GM12801 (cell line): ENCODE measurements around the gene SPDL1.

ENCODE experiments used
- TF ChIP-seq, protein P1 (sequence below): IDR thresholded peaks from one replicate; pipeline ENCODE4 v1.5.1; 2011; ENCODE audit warnings: control low read depth; ENCODE audit not compliant: insufficient read length; ENCODE audit errors: extremely low read depth

The SPDL1 gene

DNA sequence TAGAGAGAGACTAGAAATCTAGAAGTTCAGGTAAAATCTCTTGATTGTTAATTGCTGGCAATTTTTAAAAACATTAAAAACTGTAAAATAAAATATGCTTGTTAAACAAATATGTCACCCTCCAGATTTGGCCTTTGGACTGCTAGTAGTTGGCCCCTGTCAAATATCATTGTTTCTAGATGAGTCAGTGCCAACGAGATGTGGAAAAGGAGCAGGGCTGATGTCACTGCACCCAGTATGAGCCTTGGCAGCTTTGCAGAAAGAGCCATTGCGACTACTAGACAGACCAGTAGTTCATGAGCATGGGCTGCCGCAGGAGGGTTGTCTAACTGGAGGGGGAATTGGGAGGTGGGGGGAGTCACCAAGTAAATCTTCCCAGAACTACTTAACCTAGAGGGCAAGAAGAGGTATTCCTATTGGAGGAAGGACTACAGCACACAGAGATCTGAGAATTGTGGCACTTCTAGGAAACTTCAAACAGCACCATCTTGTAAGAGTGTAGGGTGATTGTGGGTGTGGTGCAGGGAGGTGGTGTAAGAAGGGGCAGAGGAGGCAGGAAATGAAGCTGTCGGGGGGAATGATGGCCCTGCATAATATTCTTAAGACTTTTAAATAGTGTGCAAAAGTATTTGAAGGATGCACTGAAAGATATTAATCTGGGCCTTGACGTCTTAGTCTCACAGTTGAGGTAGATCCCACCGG is 46.4 kb downstream of the SPDL1 start:
- TF ChIP-seq, protein P1, sequence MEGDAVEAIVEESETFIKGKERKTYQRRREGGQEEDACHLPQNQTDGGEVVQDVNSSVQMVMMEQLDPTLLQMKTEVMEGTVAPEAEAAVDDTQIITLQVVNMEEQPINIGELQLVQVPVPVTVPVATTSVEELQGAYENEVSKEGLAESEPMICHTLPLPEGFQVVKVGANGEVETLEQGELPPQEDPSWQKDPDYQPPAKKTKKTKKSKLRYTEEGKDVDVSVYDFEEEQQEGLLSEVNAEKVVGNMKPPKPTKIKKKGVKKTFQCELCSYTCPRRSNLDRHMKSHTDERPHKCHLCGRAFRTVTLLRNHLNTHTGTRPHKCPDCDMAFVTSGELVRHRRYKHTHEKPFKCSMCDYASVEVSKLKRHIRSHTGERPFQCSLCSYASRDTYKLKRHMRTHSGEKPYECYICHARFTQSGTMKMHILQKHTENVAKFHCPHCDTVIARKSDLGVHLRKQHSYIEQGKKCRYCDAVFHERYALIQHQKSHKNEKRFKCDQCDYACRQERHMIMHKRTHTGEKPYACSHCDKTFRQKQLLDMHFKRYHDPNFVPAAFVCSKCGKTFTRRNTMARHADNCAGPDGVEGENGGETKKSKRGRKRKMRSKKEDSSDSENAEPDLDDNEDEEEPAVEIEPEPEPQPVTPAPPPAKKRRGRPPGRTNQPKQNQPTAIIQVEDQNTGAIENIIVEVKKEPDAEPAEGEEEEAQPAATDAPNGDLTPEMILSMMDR: no peak

DNA sequence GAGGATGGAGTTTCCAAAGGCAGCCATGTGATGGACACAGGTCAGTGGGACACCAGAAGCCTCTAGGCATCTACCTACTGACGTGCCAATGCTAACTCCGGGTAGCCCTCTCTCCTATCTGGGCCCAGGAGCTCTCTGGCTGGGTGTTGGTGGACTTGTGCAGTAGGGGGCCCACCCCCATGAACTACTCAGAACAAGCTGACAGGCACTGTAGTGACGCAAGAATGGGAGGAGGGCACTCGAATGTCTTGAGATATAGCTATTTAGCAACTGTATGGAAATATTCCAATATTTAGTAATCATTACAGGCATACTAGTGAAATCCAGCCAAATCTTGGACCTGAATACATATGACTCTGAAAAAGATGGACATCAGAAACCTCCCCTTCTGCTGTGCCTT is 47.8 kb downstream of the SPDL1 start:
- TF ChIP-seq, protein P1: no peak

DNA sequence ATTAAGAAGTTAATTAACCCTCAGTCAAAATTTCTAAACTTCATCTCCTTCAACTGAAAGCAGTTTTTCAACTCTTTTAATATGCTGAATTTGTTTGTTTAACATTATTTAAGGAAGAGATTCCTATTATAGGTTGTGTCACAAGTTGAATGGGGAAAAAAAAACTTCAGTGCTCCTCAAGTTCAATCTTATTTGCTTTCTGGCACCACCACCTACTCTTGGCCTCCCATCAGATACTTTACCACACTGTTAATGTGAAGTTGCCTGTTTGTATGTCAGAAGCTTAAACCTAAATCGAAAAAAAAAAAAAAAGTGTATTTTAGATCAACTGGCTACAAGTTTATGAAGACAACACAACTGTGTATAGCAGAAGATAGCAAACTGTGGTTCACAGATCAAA is 49.4 kb downstream of the SPDL1 start:
- TF ChIP-seq, protein P1: no peak

DNA sequence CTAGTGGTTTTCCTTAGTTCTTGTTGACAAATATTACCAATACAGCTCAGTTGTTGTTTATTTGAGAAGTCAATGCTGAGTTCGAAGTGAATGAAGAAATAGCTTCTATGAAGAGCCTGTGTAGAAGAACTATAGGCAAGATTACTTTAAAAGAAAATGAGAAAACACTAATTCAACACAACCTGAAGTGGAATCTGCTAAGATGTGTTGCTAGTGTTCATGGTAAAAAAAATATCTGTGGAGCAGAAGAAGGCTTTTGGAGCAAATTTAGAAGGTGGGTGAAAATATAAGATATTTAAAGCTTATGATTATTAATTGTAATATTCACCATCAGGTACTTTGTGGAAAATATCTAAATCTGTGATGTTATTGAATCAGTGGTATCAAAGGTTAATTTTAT is 51.0 kb downstream of the SPDL1 start:
- TF ChIP-seq, protein P1: no peak

GRCh38 chr5:169635936-169636335 is 52.4 kb downstream of the SPDL1 start:
- TF ChIP-seq, protein P1: no peak

GRCh38 chr5:169636477-169637084 is 53.0 kb downstream of the SPDL1 start:
- TF ChIP-seq, protein P1: no peak

DNA sequence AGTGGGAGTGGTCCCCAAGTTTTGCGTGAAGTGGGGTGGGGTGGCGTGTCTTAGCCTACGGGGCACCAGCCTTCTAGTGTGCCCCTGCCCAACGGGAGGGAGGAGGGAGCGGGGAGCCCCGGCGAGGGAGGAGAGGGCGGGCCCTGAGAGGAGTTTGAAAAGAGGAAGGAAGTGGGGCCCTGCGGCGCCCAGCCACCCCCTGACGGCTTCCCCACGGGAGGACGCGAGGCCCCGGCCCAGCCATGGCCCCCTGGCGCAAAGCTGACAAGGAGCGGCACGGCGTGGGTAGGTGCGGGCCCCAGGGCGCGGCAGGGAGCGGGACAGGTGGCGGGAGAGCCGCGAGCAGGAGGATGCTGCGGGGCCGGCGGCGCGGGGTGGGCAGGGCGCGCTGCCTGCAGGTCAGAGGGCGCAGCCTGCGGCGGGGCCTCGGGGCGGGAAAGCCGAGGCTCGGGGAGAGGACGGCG is 53.5 kb downstream of the SPDL1 start, which contains the start of gene DOCK2:
Gene DOCK2, plus strand, starts transcription at position 191 of the 464 bp plus-strand sequence. Its CDS starts 52 bp downstream, at position 243.
- TF ChIP-seq, protein P1: no peak
